PC-9 (cell line): ENCODE results near the gene RXYLT1. TPM values are rescaled to one million over a fixed set of nuclear protein-coding genes. Genes with fewer than 3 reads are reported as not detected.

ENCODE experiments used
- BruUV-seq: library from RNA; stranded (reverse); fragments of 400-500 nt; replicated peaks from 2 replicates; lab custom pipeline; 2021; lab: Mats Ljungman, UMichigan
- CTCF ChIA-PET: fragments of 300-600 bp; sonication (Branson Sonifier 250); formaldehyde crosslinking; loops from one replicate; lab custom pipeline; 2022; ENCODE audit warnings: antibody characterized with exemption; lab: Charles Lee
- POLR2A ChIA-PET: fragments of 300-600 bp; sonication (Branson Sonifier 250); formaldehyde crosslinking; loops from one replicate; lab custom pipeline; 2022; ENCODE audit warnings: antibody characterized with exemption; ENCODE audit not compliant: unreplicated experiment; lab: Charles Lee
- DNase-seq, 2 experiments: peaks; one replicate each; pipeline versions ENCODE4 v3.0.0 to v3.0.0-alpha.2; 2015 to 2022; ENCODE audit warnings: mixed read lengths in 1 of 2
- H2AFZ ChIP-seq: fragments of 200-600 bp; sonication (generic); 2 replicates; pipeline ENCODE4 v1.8.1; 2017; ENCODE audit warnings: antibody characterized with exemption
- H3F3A ChIP-seq: fragments of 200-600 bp; sonication (generic); 2 replicates; pipeline ENCODE4 v1.8.1; 2017; ENCODE audit warnings: antibody characterized with exemption, mild to moderate bottlenecking, low read depth; ENCODE audit not compliant: insufficient read depth
- H3K27ac ChIP-seq: fragments of 200-600 bp; sonication (generic); 2 replicates; pipeline ENCODE4 v1.6.1; 2016; ENCODE audit warnings: mixed run types
- H3K27me3 ChIP-seq: fragments of 200-600 bp; sonication (generic); 2 replicates; pipeline ENCODE4 v1.6.1; 2016; ENCODE audit warnings: low read depth, mixed run types; ENCODE audit not compliant: insufficient read depth
- H3K36me3 ChIP-seq: fragments of 200-600 bp; sonication (generic); 2 replicates; pipeline ENCODE4 v1.6.1; 2016; ENCODE audit warnings: low read depth, mixed run types
- H3K4me1 ChIP-seq: fragments of 200-600 bp; sonication (generic); replicated peaks from 2 replicates; pipeline ENCODE4 v1.6.1; 2016; ENCODE audit warnings: mixed run types; ENCODE audit not compliant: insufficient read depth
- H3K4me2 ChIP-seq: fragments of 200-600 bp; sonication (generic); 2 replicates; pipeline ENCODE4 v1.6.1; 2017; ENCODE audit warnings: mixed run types
- H3K4me3 ChIP-seq: fragments of 200-600 bp; sonication (generic); 2 replicates; pipeline ENCODE4 v1.6.1; 2016; ENCODE audit warnings: mixed run types
- H3K79me2 ChIP-seq: fragments of 200-600 bp; sonication (generic); 2 replicates; pipeline ENCODE4 v1.6.1; 2017; ENCODE audit warnings: low read depth, mixed run types
- H3K9me2 ChIP-seq: fragments of 200-600 bp; sonication (generic); 2 replicates; pipeline ENCODE4 v1.8.1; 2017; ENCODE audit warnings: mild to moderate bottlenecking; ENCODE audit not compliant: insufficient read depth
- H3K9me3 ChIP-seq: fragments of 200-600 bp; sonication (generic); 2 replicates; pipeline ENCODE4 v1.8.1; 2016; ENCODE audit warnings: low read depth; ENCODE audit not compliant: insufficient read depth
- H4K20me1 ChIP-seq: fragments of 200-600 bp; sonication (generic); 2 replicates; pipeline ENCODE4 v1.8.1; 2017; ENCODE audit not compliant: insufficient read depth
- EZH2 ChIP-seq: fragments of 200-600 bp; sonication (generic); IDR thresholded peaks from 2 replicates; pipeline ENCODE4 v1.8.0; 2017; ENCODE audit warnings: antibody characterized with exemption, low read depth
- intact Hi-C: fragments of 100-400 bp; cut with micrococcal nuclease; formaldehyde crosslinking; loops from one replicate; pipeline ENCODE4 v1.10.0; 2022; ENCODE audit not compliant: unreplicated experiment
- total RNA-seq: library from RNA; stranded (reverse); gene quantifications from 2 replicates; pipeline ENCODE4 v1.2.3, GENCODE V29; 2021
- TF ChIP-seq, protein P1 (sequence below): fragments of 200-600 bp; sonication (generic); conservative IDR thresholded peaks from 2 replicates; pipeline ENCODE4 v1.6.1; 2017; ENCODE audit warnings: mixed run types, antibody characterized with exemption, mild to moderate bottlenecking, moderate library complexity

Gene RXYLT1
- total RNA-seq, 1 experiment from 2014 or later = 12.2 TPM

- TF ChIP-seq, protein P1, sequence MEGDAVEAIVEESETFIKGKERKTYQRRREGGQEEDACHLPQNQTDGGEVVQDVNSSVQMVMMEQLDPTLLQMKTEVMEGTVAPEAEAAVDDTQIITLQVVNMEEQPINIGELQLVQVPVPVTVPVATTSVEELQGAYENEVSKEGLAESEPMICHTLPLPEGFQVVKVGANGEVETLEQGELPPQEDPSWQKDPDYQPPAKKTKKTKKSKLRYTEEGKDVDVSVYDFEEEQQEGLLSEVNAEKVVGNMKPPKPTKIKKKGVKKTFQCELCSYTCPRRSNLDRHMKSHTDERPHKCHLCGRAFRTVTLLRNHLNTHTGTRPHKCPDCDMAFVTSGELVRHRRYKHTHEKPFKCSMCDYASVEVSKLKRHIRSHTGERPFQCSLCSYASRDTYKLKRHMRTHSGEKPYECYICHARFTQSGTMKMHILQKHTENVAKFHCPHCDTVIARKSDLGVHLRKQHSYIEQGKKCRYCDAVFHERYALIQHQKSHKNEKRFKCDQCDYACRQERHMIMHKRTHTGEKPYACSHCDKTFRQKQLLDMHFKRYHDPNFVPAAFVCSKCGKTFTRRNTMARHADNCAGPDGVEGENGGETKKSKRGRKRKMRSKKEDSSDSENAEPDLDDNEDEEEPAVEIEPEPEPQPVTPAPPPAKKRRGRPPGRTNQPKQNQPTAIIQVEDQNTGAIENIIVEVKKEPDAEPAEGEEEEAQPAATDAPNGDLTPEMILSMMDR = no peak
- TF ChIP-seq EZH2 = no peak
- Histone ChIP-seq H4K20me1 (no peaks in the 10 kb centered on the region), H3F3A (peaks cover 1% of the 10 kb centered on the region; the same call in 1 of the 2 replicates), H3K9me3 (no peaks in the 10 kb centered on the region), H3K27me3 (no peaks in the 10 kb centered on the region), H3K4me2 (no peak overlapping the region), H3K79me2 (no peaks in the 10 kb centered on the region), H3K9me2 (no peaks in the 10 kb centered on the region), H3K4me3 (no peak overlapping the region), H3K4me1 (no peaks in the 10 kb centered on the region), H2AFZ (no peak overlapping the region), H3K36me3 (0 out of 2 replicates have a peak, but pooled peaks cover 4% of the 10 kb centered on the region), H3K27ac (no peak overlapping the region)
- no TSS peak for BruUV-seq
- CTCF ChIA-PET = no interaction called here
- POLR2A ChIA-PET = no interaction called here
- intact Hi-C loops = no loop called here
- no peak for DNase-seq
Measured at GRCh38 chr12:63811755-63812154, 32.0 kb downstream of the RXYLT1 start.

DNA sequence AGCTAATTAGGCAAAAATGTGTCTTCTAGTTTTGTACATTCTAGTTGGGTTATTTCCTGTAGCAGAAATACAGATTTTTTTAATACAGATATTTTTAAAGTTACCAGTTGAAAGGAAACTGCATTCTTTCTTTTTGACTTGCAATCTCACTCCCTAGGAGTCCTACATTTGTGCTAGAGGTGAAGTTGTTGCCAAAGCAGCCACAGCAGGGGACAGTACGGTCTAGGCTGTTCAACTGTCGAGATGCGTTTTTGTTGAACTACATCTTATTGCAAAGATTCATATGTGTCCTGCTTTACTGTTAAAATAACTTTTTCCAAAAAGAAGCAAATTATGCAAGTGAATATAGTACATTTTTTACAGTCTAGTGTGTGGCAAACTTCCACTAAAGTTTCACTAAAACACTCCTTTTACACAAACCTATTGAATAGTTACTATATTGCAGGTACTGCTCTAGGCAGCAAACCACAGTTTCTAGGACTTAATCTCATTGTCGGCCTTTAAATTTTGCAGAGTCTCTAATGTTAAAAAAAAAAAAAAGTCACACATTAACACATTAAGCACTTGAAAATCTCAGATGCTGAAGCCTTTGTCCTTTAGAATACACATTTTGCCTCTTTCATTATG is 34.5 kb downstream of the RXYLT1 start:
- no peak for DNase-seq
- Histone ChIP-seq H3K4me1 (no peaks in the 10 kb centered on the region), H3K27ac (no peak overlapping the region), H3K36me3 (0 out of 2 replicates have a peak, but pooled peaks cover 1% of the 10 kb centered on the region), H3K4me3 (no peak overlapping the region), H3F3A (no peaks in the 10 kb centered on the region), H3K27me3 (no peaks in the 10 kb centered on the region), H3K79me2 (no peaks in the 10 kb centered on the region), H4K20me1 (no peaks in the 10 kb centered on the region), H2AFZ (no peak overlapping the region), H3K4me2 (no peak overlapping the region), H3K9me2 (no peaks in the 10 kb centered on the region), H3K9me3 (no peaks in the 10 kb centered on the region)
- BruUV-seq = no TSS peak
- TF ChIP-seq, protein P1 = no peak
- no peak for TF ChIP-seq EZH2
- ChIA-PET POLR2A (interaction anchor here (0.7 kb wide), 1 partner anchor 308 kb away, joined by 5 read pairs; no protein-coding TSS in a partner anchor), CTCF (no interaction called here)
- intact Hi-C loops = no loop called here

DNA sequence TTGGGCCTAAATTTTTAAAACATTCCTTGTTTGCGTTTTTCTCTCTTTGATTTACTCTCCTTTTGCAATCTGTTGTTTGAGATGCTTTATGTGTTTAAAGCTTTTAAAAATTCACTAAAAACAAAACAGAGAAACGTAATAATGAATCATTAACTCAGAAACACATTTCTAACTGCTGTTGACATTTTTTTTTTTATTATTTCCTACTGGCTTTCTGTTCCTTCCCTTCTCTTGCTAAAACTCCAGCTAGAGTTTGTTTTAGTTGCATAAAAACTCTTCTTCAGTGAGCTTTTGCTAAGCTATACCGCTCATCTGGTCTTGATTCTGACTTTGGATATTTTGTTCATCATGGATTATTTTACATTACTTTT is 35.8 kb downstream of the RXYLT1 start:
- intact Hi-C loops = no loop called here
- H3K4me3 ChIP-seq = no peak overlapping the region
- no peaks in the 10 kb centered on the region for H4K20me1 ChIP-seq
- H3K9me2 ChIP-seq = no peaks in the 10 kb centered on the region
- TF ChIP-seq EZH2 = no peak
- TF ChIP-seq, protein P1 = no peak
- DNase-seq = no peak
- H3K9me3 ChIP-seq = no peaks in the 10 kb centered on the region
- H3K36me3 ChIP-seq = no peaks in the 10 kb centered on the region
- H3K79me2 ChIP-seq = no peaks in the 10 kb centered on the region
- no peaks in the 10 kb centered on the region for H3K27me3 ChIP-seq
- ChIA-PET POLR2A (no interaction called here), CTCF (no interaction called here)
- no peak overlapping the region for H3K27ac ChIP-seq
- H3F3A ChIP-seq = no peaks in the 10 kb centered on the region
- no peak overlapping the region for H2AFZ ChIP-seq
- no TSS peak for BruUV-seq
- H3K4me2 ChIP-seq = no peak overlapping the region
- no peaks in the 10 kb centered on the region for H3K4me1 ChIP-seq
